DOHH2 (cell line): ENCODE data around the gene NAV2.

Experiments used
- H3F3A ChIP-seq: fragments of 200-600 bp; sonication (generic), shearing (Covaris generic); 2 replicates; pipeline ENCODE4 v1.6.0; 2016; ENCODE audit warnings: antibody characterized with exemption, mild to moderate bottlenecking; ENCODE audit not compliant: control insufficient read depth, insufficient read depth
- H3K27ac ChIP-seq: fragments of 200-600 bp; sonication (generic); 2 replicates; pipeline ENCODE4 v1.5.1; 2014; ENCODE audit warnings: low read depth, mild to moderate bottlenecking, low read length, moderate library complexity
- H3K27me3 ChIP-seq: fragments of 200-600 bp; sonication (generic); 2 replicates; pipeline ENCODE4 v1.6.1; 2014; ENCODE audit warnings: mild to moderate bottlenecking, low read length, mixed read lengths; ENCODE audit not compliant: control insufficient read depth
- H3K36me3 ChIP-seq: fragments of 200-600 bp; sonication (generic); 2 replicates; pipeline ENCODE4 v1.6.1; 2014; ENCODE audit warnings: mild to moderate bottlenecking, low read length, moderate library complexity, mixed read lengths; ENCODE audit not compliant: control insufficient read depth
- H3K4me1 ChIP-seq: fragments of 200-600 bp; sonication (generic); 2 replicates; pipeline ENCODE4 v1.6.1; 2014; ENCODE audit warnings: mild to moderate bottlenecking, low read length, mixed read lengths; ENCODE audit not compliant: control insufficient read depth
- H3K4me2 ChIP-seq: fragments of 200-600 bp; sonication (generic); 2 replicates; pipeline ENCODE4 v1.6.0; 2014; ENCODE audit warnings: mild to moderate bottlenecking, low read length, moderate library complexity
- H3K4me3 ChIP-seq: fragments of 200-600 bp; sonication (generic); 2 replicates; pipeline ENCODE4 v1.5.1; 2014; ENCODE audit warnings: mild to moderate bottlenecking, low read length, mixed read lengths
- H3K79me2 ChIP-seq: fragments of 200-600 bp; sonication (generic); 2 replicates; pipeline ENCODE4 v1.6.1; 2014; ENCODE audit warnings: mild to moderate bottlenecking, low read length, mixed read lengths; ENCODE audit not compliant: control insufficient read depth
- H3K9me2 ChIP-seq: fragments of 200-600 bp; sonication (generic); replicated peaks from 2 replicates; pipeline ENCODE4 v1.6.1; 2014; ENCODE audit warnings: mild to moderate bottlenecking, low read length, mixed read lengths; ENCODE audit not compliant: control insufficient read depth
- H3K9me3 ChIP-seq: fragments of 200-600 bp; sonication (generic); 2 replicates; pipeline ENCODE4 v1.6.1; 2014; ENCODE audit warnings: antibody characterized with exemption, low read length, mixed read lengths; ENCODE audit not compliant: control insufficient read depth, insufficient read depth
- H4K20me1 ChIP-seq: fragments of 200-600 bp; sonication (generic); 2 replicates; pipeline ENCODE4 v1.6.0; 2014; ENCODE audit warnings: low read depth, mild to moderate bottlenecking, antibody characterized with exemption, low read length, moderate library complexity; ENCODE audit not compliant: control insufficient read depth, insufficient read depth
- CTCF ChIP-seq: fragments of 200-600 bp; sonication (generic); IDR thresholded peaks from one replicate; pipeline ENCODE4 v1.5.1; 2014; ENCODE audit warnings: antibody characterized with exemption, mild to moderate bottlenecking, low read depth, low read length; ENCODE audit not compliant: poor library complexity, severe bottlenecking
- EZH2phosphoT487 ChIP-seq: fragments of 200-600 bp; sonication (generic); IDR thresholded peaks from 2 replicates; pipeline ENCODE4 v1.6.1; 2017; ENCODE audit warnings: borderline replicate concordance, mild to moderate bottlenecking, antibody characterized with exemption, low read length, moderate library complexity, mixed read lengths

The NAV2 gene

DNA sequence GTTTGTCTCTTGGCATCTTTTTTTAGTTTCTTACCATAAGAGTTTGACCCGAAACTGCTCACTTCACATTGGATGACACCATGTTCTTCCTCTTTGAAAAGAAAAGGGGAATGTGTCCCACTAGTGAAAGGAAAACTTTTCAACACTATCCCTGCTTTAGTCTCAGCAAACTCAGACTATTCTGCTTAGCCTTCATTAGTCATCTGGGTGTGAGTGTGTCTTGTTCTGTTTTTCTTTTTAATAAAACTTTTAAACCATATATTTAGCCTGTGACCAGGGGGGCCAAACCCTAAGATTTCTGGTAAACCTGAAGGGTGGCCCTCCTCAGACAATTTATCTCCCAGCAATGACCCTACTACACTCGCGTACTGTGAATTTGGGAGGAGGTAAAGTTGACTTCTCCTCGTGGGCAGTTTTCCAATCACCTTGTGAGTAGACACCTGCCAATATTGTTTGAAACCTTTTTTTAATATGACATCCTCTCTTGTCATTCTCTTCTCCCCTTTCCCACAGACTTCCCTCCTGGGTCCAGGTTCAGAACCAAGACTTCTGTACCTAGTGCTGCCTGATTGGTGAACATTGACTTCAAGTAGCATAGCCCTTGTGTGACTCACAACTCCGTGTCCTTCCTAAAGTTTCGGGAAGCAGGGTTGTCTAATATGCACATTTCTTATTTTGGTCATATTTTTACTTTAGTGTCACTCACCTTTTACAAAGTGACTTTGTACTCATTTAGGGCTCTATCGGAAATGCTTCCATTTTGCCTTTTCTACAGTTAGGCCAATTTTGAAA is 407.7 kb downstream of the NAV2 start:
- Histone ChIP-seq H3K4me2 (no peak overlapping the region), H3K36me3 (no peaks in the 10 kb centered on the region), H3K27me3 (peaks cover 2% of the 10 kb centered on the region; the same call in 1 of the 2 replicates), H3K9me3 (no peaks in the 10 kb centered on the region), H3K4me1 (no peaks in the 10 kb centered on the region), H3K4me3 (no peak overlapping the region), H3K9me2 (no peaks in the 10 kb centered on the region), H3K27ac (no peak overlapping the region), H3F3A (no peaks in the 10 kb centered on the region), H4K20me1 (no peaks in the 10 kb centered on the region), H3K79me2 (no peaks in the 10 kb centered on the region)
- TF ChIP-seq CTCF (no peak), EZH2phosphoT487 (no peak)

DNA sequence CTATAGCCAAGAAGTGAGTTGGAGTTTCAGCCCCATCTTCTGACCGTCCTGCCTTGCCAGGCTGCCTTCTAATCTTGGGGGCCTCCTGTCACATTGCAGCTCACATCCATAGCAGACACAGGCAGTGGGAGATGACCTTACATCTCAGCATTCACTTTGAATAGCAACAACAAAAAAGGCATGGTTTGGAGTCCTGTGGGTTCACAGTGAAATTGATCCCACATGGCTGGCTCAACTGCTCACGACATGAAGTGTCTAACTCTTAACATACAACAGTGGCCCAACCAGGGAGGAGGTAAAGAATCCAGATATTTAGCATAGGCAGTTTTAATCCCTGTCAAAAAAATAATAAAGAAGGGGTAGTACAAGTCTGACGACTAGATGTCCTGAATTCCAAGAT is 409.5 kb downstream of the NAV2 start:
- Histone ChIP-seq H3K4me2 (no peak overlapping the region), H4K20me1 (no peaks in the 10 kb centered on the region), H3K4me3 (no peak overlapping the region), H3K27ac (no peak overlapping the region), H3K9me3 (no peaks in the 10 kb centered on the region), H3K27me3 (peaks cover 2% of the 10 kb centered on the region; the same call in 1 of the 2 replicates), H3K4me1 (no peaks in the 10 kb centered on the region), H3F3A (no peaks in the 10 kb centered on the region), H3K9me2 (no peaks in the 10 kb centered on the region), H3K79me2 (no peaks in the 10 kb centered on the region), H3K36me3 (no peaks in the 10 kb centered on the region)
- TF ChIP-seq EZH2phosphoT487 = no peak
- no peak for TF ChIP-seq CTCF

GRCh38 chr11:20125927-20126326 is 413.3 kb downstream of the NAV2 start:
- Histone ChIP-seq H3K36me3 (no peaks in the 10 kb centered on the region), H3K4me2 (no peak overlapping the region), H3K9me3 (no peaks in the 10 kb centered on the region), H3K79me2 (no peaks in the 10 kb centered on the region), H3K4me1 (no peaks in the 10 kb centered on the region), H3K27me3 (peaks cover 2% of the 10 kb centered on the region; the same call in 1 of the 2 replicates), H3K4me3 (no peak overlapping the region), H3K9me2 (no peaks in the 10 kb centered on the region), H4K20me1 (no peaks in the 10 kb centered on the region), H3F3A (no peaks in the 10 kb centered on the region), H3K27ac (no peak overlapping the region)
- TF ChIP-seq CTCF = no peak
- TF ChIP-seq EZH2phosphoT487 = no peak
